SK-N-DZ (cell line): ENCODE data around the gene AIRE.
"Not testable (repeated sequence)": the region's sequence is repeated elsewhere in the genome, so short reads cannot be mapped to it uniquely, and the experiment has no call there.

ENCODE experiments used
- DNase-seq: peaks from one replicate; pipeline ENCODE4 v3.0.0-alpha.2; 2015; ENCODE audit warnings: low spot score

The AIRE gene

DNA sequence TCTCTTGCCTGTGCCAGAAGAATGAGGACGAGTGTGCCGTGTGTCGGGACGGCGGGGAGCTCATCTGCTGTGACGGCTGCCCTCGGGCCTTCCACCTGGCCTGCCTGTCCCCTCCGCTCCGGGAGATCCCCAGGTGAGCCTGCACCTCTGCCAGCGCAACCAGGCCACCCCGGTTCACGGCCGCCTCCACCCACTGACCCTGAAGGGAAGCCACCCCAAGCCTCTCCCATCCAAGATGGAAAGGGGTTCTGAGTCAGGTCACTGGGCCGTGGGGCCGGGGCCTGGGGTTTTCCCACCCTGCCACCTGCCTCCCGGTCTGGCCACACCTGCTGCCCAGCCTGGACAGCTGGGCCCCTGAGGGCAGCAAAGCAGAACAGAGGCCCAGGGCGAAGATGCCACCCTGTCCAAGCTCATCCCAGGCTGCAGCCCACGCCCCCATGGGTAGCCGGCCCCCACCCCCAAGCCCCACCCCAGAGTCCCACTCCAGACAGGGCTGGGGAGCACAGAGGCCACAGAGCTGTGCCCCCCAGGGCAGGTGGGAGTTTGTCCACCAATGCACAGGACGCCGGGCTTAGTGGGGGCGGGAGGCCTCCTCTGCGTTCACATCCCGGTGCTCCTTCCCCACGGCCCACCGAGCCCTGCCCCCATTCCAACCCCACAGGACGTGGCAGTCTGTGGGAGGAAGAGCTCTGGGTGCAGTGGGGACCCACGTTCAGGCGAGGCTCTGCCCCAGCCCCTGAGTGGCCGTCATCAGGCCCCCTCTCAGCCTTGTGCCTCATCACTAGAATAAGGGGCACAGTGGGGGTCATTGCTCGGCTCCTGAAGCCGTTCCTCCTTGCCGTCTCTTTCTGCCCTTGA is 5.6 kb downstream of the AIRE start:
- no peak for DNase-seq

DNA sequence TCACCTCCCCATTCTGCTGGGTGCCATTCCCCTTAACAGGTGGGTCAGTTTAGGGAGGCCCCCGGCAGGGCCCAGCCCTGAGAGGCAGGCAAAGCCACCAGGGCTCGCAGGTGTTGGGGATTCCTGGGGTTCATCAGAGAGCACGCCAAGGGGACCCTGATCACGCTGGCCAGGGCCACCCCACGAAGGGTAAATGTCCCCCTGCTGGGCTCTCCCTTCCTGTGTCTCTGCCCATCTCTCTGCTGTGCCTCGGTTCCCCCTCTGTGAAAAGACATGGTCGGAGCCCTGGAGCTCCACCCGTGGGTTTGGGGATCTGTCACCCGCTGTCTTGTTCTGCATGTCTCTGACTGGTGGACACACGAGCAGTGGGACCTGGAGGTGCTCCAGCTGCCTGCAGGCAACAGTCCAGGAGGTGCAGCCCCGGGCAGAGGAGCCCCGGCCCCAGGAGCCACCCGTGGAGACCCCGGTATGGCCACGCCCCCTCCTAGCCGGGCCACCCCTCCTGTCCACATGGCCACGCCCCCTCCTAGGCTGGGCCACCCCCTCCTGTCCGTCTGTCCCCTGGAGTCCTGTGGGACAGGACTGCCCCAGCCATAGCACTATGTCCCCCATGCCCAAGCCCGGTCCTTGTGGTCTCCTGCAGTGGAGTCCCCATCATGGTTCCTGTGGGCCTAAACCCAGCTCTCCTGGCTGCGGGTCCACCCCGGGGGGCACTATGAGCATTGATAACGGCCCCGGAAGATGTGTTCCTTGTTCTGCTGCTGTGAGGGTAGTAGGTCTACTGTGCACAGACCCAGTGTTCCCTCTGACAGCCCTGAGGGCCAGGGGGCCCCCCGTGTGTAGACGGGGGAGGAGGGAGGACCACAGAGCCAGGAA is 6.5 kb downstream of the AIRE start:
- no peak for DNase-seq

DNA sequence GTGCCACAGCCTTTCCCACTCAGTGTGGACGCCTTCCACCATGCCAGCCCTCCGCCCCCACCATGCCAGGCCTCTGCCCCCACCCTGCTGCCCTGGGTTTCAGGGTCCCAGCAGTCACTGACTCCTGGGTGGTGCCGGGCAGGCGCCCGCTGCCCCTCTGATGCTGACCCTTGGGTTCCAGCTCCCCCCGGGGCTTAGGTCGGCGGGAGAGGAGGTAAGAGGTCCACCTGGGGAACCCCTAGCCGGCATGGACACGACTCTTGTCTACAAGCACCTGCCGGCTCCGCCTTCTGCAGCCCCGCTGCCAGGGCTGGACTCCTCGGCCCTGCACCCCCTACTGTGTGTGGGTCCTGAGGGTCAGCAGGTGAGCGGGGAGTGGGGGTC is 7.1 kb downstream of the AIRE start:
- DNase-seq: no peak

DNA sequence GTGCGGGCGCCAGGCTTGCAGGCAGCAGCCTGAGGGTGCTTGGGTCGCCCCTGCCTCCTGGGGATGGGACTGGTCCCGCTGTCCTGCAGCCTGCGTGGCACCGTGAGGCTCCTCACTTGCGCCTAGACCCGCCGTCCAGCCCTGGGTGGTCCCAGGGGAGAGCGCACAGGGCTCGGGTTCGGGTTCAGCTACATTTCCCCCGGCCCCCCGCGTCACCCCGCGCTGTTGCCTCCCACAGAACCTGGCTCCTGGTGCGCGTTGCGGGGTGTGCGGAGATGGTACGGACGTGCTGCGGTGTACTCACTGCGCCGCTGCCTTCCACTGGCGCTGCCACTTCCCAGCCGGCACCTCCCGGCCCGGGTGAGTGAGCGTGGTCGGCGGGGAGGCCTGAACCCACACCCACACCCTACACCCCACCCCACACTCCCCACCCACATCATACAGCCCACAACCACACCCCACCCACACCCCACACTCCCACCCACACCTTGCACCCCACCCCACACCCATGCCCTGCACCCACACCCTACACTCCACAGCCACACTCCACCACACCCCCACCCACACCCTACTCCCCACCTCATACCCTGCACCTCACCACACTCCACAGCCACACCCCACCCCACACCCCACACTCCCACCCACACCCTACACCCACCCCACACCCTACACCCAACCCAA is 8.0 kb downstream of the AIRE start:
- DNase-seq: no peak

DNA sequence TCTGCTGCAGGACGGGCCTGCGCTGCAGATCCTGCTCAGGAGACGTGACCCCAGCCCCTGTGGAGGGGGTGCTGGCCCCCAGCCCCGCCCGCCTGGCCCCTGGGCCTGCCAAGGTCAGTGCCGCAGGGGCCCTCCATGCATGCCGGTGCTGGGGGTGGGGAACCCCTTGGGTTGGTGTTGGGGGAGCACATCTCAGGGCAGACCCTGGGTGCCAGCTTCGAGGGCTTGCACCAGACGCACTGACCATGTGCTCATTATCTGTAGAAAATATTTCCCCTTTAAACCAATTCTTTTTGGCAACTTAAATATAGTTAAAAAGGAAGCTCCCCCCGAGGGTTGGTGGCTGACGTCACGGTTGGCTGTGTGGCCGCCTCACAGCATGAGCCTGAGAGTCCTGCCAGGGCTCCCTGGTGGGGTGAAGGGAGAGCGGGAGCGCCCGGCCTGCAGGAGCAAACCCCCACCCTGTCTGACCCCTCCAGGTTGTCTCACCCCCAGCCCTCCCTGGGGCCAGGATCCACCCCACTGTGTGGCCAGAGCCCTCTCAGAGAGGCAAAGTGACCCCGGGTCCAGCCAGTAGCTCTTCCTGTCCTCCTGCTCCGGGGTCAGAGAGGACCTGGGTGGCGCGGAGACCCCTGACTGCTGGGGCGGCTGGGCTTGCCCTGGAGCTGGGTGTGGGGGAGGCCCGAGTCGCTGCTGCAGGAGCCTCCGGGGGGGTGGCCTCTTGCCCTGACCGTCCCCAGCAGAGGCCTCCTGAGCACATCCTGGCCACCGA is 8.9 kb downstream of the AIRE start:
- DNase-seq: no peak

DNA sequence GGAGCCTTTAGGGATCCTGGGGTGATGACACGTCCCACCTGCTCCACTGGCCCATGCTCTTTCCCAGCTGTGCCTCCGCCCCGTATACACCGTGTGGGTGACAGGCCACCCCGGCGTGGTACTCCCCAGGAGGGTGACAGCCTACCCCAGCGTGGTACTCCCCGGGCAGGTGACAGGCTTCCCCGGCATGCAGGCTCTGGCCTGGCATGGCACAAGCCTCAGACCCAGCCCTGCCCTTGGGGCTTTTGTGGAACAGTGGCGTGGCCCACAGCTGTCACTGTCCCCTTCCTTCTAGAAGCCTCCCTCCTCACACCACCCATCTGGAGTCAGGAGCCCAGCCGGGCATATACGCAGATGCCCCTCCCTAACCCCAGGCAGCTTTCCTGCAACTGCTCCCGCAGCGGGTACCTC is 9.5 kb downstream of the AIRE start:
- DNase-seq: no peak

DNA sequence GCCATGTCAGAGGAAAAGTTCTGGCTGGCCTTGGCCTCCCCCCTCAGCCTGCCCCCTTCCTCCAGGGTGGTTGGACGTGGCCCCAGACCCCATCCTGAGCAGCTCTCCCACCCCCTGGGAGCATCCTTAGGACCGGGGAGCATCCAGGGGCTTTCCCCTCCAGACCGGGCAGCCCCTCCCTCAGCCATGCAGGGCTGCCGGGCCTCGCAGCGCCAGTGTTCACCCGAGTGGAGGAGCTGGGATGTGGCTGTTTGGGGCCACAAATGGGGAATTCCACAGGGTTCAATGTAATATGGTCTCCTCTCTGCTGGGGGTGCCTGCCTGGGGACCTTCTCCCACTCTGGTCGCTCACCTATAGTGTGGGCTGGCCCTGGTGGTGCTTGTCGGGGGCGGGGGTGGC is 10.0 kb downstream of the AIRE start:
- DNase-seq: no peak

DNA sequence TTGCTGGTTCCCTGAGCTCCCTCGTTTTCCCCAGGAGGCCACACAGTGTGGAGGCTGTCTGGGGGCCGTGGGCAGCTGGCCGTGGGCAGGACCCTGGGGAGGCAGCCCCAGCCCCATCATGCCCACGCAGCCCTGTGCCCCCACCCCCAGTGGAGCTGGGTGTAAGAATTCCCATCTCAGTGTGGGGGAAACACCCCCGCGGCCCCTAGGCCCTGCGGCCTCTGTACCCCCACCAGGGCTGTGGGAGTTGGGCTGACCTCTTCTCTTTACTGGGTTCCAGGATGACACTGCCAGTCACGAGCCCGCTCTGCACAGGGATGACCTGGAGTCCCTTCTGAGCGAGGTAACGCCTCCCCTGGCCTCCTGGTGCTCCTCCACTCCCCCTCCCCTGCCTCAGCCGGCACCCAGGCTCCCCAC is 10.4 kb downstream of the AIRE start:
- no peak for DNase-seq

DNA sequence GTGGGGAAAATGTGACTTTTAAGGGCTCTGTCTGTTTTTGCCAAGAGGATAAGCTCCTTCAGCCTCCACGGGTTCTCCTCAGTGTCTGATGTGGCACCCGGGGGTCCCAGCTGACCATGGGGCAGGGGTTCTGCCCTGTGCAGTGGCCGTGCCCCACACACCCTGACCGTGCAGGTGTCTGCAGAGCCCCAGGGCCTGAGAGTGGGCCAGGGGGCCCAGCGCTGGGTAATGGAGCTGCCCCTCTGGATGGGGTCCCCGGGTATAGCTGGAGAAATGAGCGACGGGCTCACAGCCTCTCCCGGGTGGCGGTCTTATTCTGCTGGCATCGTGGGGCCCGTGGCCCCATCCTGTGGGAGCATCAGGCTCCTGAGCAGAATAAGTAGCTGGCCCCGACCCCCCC is 11.2 kb downstream of the AIRE start:
- DNase-seq: no peak

DNA sequence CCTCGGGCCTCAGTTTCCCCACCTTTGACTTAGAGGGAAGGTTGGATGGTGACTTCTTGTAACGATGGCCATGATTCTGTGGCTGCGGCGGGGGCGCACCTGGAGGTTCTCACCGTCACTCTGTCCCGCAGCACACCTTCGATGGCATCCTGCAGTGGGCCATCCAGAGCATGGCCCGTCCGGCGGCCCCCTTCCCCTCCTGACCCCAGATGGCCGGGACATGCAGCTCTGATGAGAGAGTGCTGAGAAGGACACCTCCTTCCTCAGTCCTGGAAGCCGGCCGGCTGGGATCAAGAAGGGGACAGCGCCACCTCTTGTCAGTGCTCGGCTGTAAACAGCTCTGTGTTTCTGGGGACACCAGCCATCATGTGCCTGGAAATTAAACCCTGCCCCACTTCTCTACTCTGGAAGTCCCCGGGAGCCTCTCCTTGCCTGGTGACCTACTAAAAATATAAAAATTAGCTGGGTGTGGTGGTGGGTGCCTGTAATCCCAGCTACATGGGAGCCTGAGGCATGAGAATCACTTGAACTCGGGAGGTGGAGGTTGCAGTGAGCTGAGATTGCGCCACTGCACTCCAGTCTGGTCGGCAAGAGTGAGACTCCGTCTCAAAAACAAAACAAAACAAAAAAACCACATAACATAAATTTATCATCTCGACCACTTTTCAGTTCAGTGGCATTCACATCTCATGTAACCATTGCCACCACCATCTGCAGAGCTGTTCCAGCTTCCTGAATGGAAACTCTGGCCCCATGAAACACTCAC is 12.0 kb downstream of the AIRE start:
- DNase-seq: peak; percentile 68

DNA sequence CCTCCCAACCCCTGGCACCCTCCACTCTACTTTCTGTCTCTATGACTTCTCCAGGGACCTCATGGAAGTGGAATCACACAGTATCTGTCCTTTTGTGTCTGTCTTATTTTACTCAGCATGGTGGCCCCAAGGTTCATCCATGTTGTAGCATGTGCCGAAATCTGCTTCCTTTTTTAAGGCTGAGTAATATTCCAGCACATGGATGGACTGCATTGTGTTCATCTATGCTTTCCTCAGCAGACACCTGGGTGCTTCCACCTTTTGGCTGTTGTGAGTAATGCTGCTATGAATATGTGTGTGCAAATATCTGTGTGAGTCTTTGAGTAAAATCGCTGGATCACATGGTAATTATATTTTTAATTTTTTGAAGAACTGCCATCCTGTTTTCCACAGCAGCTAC is 12.6 kb downstream of the AIRE start:
- DNase-seq: no peak

DNA sequence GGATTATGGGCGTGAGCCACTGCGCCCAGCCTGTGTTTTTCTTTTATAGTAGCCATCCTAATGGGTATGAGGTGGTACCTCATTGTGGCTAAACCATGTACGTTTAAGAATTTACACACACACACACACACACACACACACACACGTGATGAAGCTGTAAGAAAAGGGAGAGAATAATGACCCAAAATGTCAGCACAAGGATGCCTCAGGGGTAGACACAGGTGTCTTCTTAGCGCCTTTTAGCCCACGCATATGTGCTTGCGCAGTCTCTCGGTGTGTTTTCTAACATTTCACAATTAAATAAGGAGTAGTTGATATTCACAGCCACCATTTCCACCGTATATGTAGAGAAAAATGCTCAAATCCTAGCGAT is 13.4 kb downstream of the AIRE start:
- no peak for DNase-seq

DNA sequence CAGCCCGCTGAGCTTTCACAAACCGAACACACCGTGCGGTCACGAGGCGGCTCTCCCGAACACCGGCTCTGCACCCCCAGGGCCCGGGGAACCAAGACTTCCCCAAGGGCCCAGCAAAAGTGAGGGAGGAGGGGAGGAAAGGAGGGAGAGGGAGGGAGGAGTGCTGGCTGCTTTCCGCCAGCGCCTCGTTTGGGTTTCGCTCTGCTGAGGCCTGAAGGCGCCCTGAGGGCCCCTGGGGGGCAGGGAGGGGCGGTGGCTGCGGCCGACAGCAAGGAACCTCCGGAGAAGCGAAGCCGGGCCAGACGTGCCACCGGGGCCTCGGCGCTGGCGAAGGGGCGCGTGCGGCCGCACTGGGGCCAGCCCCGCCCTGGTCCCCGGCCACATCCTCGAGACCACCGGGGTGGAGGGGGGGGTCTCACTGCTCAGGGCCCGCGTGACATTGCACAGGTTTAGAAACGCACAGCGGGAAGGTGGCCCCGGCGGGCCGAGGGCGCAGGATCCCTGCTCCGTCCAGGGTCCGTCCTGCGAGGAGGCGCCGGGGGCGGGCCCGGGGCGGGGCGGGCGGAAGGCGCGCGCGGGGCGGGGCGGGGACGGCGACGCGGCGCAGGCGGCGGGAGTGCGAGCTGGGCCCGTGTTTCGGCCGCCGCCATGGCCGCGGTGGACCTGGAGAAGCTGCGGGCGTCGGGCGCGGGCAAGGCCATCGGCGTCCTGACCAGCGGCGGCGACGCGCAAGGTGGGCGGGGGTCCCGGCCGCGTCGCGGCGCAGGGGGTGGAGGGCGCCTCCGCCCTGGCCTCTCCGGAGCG is 14.0 kb downstream of the AIRE start, which contains the start of gene PFKL:
PFKL (plus strand) TSS at position 596 of the 804 bp plus-strand sequence; CDS start at position 649, 53 bp downstream.
- peak; percentile 26 for DNase-seq

DNA sequence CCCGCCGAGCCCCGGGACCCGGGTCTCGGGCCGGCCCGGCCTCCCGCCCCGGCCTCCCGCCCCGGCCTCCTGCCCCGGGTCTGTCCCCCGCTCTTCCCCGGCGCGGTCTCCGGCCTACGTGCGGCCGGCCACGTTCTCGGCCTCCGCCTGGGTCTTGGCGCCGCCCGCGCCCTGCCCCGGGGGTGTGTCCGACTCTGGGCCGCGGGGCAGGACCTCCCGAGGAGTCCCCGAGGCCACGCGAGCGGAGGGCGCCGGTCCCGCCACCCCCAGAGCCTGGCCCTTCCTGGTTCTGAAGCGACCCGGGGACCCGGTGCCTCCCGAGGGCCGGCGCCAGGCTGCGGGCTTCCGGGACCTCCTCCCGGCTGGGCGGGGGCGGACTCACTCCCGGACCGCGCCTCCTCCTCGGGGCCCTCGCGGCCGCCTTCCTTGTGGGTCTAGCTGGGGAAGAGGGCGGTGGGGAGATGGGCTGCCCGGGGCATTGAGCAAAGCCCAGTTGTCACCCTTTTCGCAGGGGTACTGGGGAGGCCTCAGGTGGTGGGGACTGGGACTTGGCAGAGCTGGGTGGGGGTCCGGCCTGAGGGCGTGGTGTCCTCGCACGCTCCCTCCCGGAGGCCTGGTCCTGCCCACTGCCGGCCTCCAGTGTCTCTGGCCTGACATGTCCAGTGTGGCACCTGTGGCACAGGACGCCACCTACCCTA is 14.7 kb downstream of the AIRE start:
- DNase-seq: no peak

DNA sequence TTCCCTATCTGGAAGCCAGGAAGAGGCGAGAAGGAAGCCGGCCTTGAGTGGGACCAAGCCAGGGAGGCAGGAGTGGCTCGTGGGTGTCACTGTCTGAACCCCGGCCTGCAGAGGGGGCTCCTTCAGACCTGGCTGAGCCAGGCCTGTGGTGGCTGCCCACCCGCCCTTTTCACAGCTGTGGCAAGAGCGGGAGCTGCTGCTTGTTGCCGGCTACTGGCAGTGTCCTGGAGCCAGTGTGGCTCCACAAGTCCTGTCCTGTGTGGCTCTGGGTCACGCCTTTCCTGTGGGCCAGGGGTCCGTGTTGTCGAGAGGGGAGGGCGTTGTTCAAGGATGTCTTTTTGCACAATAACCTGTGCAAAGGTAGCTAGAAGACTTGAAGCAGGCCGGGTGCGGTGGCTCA is 15.5 kb downstream of the AIRE start:
- no peak for DNase-seq

DNA sequence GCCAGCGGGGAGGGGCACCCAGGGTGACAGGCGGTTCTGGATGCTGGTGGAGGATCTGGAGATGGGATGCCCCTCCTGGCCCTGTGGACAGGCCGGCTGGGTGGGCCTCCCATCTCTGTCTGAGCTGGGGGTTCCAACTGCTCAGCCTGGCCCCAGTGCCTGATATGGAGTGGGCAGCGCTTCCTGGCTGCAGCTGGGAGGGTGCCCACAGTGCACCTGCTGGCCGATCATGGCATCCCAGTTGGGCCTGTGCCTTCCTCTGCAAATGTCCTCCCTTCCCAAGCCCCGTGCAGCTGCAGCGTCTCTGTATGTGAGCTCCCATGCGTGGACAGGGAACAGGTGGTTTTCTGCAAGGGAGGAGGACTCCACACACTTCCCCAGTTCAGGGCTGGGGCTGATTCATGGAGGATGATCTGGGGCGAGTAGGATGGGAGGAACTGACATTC is 16.3 kb downstream of the AIRE start:
- DNase-seq: no peak

DNA sequence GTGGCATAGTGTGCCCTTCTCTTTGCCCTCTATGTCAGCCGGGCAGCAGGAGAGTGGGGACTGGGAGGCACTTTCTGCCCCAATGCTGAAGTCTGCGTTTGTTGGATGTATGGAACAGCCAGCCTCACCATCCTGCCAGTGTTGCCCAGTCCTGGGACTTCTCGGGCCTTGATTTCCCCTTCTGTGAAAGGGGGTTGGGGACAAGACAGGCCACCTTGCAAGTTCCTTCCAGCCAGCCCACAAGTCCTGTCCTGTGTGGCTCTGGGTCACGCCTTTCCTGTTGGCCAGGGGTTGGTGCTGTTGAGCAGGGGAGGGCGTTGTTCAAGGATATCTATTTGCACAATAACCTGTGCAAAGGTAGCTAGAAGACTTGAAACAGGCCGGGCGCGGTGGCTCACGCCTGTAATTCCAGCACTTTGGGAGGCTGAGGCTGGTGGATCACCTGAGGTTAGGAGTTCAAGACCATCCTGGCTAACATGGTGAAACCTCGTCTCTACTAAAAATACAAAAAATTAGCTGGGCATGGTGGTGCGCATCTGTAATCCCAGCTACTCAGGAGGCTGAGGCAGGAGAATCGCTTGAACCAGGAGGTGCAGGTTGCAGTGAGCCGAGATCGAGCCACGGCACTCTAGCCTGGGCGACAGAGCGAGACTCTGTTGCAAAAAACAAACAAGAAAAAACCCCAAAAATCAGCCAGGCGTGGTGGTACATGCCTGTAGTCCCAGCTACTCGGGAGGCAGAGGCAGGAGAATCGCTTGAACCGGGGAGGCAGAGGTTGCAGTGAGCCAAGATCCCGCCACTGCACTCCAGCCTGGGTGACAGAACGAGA is 17.1 kb downstream of the AIRE start:
- DNase-seq: not testable (repeated sequence)

DNA sequence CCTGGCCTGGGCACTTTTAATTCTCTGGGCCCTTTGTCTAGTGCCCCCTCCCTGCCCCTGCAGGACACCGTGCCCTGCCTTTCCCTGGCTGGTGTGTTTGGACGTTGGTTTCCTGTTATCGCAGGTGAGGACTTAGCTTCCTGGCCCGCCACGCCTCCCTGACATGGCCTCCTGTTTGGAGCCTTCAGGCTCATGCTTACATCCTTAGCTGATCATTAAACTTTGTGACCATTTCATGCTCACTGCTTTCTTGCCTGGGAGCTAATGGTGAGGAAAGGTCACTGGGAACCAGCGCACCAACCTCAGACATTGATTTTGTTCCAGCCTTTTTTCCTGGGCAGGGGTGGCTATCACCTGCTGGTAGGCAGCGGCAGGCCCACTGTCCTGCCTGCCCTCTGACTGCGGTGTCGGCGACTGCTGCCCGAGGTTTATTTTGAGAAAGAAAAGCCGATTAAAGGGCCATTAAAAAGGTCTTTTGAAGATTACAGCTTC is 17.9 kb downstream of the AIRE start:
- DNase-seq: no peak
